ENCODE results near the gene ANKHD1. TPM values are rescaled to one million over a fixed set of nuclear protein-coding genes. Genes with fewer than 3 reads are reported as not detected.

Gene ANKHD1
- total RNA-seq, 1 experiment from 2014 or later: 113 TPM

DNA sequence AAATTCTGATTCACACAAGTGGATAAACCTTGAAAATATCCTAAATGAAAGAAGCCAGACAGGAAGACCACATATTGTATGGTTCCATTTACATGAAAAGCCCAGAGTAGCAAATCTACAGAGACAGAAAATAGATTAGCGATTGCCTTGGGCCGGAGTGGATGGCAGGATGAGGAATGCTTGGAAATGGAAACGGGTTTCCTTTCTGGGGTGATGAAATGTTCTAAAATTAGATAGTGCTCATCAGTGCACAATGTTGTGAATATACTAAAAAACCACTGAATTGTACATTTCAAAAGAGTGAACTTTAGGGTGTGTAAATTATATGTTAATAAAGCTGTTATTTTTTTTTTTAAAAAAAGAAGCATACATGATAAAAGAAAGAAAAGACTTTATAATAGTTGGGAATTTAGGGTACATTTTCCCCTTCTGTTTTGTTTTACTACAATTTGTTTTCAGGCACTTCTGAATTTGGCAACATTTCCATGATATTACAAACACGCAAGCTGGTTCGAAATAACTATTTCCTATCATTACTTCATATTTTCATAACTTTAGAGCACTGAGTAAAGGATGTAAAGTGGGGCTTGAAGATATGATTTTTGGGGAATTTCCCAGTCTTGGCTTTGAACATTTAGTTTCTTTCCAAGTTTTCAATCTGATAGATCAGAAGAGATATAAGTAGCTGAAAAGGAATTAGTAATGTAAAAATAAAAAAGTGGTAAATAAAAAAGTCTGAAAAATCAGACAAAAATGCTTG, 186.9 kb downstream of the ANKHD1 start:
- peaks cover 5% of the 10 kb centered on the region for H3K9me3 Mint-ChIP-seq
- ChIA-PET POLR2A (no interaction called here), CTCF (no interaction called here)
- H3K4me3 Mint-ChIP-seq: no peak overlapping the region
- TF ChIP-seq ESRRA (CRISPR knock-in tag; IDR thresholded peaks at IDR 0.05; ENCODE audit: borderline replicate concordance) (no peak), TEAD1 (CRISPR knock-in tag; IDR thresholded peaks at IDR 0.05) (no peak), TP53 (CRISPR knock-in tag; IDR thresholded peaks at IDR 0.05) (no peak), RORB (CRISPR knock-in tag; IDR thresholded peaks at IDR 0.05) (no peak), JUN (CRISPR knock-in tag; IDR thresholded peaks at IDR 0.05) (no peak), ZNF317 (CRISPR knock-in tag; IDR thresholded peaks at IDR 0.05; ENCODE audit: borderline replicate concordance, low read depth) (no peak), NFYB (CRISPR knock-in tag; conservative IDR thresholded peaks at IDR 0.05; ENCODE audit: low read depth) (no peak)
- TF ChIP-seq, protein P1, sequence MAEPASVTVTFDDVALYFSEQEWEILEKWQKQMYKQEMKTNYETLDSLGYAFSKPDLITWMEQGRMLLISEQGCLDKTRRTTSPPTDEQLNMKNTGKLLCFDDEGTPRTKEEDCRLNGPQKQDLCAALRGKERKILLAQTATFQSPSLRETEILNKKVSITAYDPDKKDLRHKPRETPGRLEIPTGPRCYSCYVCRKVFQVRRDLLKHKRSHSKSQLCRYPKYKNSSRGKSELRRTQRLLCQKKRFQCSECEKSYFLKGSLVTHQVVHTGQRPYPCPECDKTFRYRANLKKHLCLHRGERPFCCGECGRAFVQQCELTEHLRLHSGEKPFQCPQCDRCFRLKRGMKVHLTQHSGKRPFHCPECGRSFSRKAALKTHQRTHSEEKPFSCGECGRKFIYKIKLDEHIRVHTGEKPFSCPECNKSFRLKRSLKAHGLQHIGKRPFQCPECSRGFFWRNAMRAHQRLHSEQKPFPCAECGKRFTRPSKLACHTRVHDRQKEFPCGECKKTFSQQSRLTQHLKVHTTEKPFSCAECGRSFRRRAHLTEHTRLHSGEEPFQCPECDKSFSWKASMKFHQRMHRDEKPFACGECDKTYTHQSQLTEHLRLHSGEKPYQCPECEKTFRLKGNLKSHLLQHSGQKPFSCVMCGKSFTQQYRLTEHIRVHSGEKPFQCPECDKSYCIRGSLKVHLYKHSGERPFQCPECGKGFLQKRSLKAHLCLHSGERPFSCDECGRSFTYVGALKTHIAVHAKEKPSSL (CRISPR knock-in tag; conservative IDR thresholded peaks at IDR 0.05): no peak
- H3K4me1 Mint-ChIP-seq: peaks cover 5% of the 10 kb centered on the region
- peaks cover 15% of the 10 kb centered on the region for H3K27me3 Mint-ChIP-seq (ENCODE audit: low read depth)
- H3K36me3 Mint-ChIP-seq: no peaks in the 10 kb centered on the region
- DNase-seq (ENCODE audit: low spot score) (no peak), ATAC-seq (no peak)
- no peak overlapping the region for H3K27ac Mint-ChIP-seq

Small RNA genes within 50 kb of the gene (microRNA-seq; reads per million reads assigned to microRNA genes)
- gene MIR6831 (ENCODE audit: borderline number of aligned reads): 2.4 reads per million

Other genes starting within 250 kb of the ANKHD1 start
- 27.7 to 29.3 TPM (median 28.9 TPM) in 3 replicates for gene CYSTM1, start 226.6 kb upstream of the ANKHD1 start, total RNA-seq (2021)
- gene PFDN1, start 98.7 kb upstream of the ANKHD1 start, total RNA-seq (2021): 44.1 to 46.4 TPM (median 46.2 TPM) in 3 replicates
- gene HBEGF, start 55.2 kb upstream of the ANKHD1 start, total RNA-seq (2021): 2.2 to 4.0 TPM (median 2.5 TPM) in 3 replicates
- 0.37 to 0.76 TPM (median 0.50 TPM) in 3 replicates for gene SLC4A9, start 41.6 kb upstream of the ANKHD1 start, total RNA-seq (2021)
- gene EIF4EBP3, start 145.8 kb downstream of the ANKHD1 start, total RNA-seq (2021): 8.4 to 9.8 TPM (median 8.8 TPM) in 3 replicates
- 34.5 to 37.8 TPM (median 34.6 TPM) in 3 replicates for gene SRA1, start 155.6 kb downstream of the ANKHD1 start, total RNA-seq (2021)
- 23.7 to 25.9 TPM (median 25.2 TPM) in 3 replicates for gene APBB3, start 162.8 kb downstream of the ANKHD1 start, total RNA-seq (2021)
- 74.7 to 75.7 TPM (median 74.8 TPM) in 3 replicates for gene SLC35A4, start 163.0 kb downstream of the ANKHD1 start, total RNA-seq (2021)
- gene CD14, start 231.3 kb downstream of the ANKHD1 start, total RNA-seq (2021): 0.27 to 0.63 TPM (median 0.53 TPM) in 3 replicates
- 28.7 to 32.6 TPM (median 32.2 TPM) in 3 replicates for gene TMCO6, start 237.6 kb downstream of the ANKHD1 start, total RNA-seq (2021)
- gene NDUFA2, start 245.8 kb downstream of the ANKHD1 start, total RNA-seq (2021): 74.8 to 81.5 TPM (median 77.7 TPM) in 3 replicates
- gene IK, start 246.0 kb downstream of the ANKHD1 start, total RNA-seq (2021): 58.5 to 69.2 TPM (median 64.5 TPM) in 3 replicates